ENCODE results near the gene MAML3.

Gene MAML3

GRCh38 chr4:139808808-139809756, 344.9 kb downstream of the MAML3 start:
- Histone ChIP-seq H3K36me3 (ENCODE audit: control insufficient read depth, insufficient read depth, low read length) (no peaks in the 10 kb centered on the region), H3K27me3 (ENCODE audit: control insufficient read depth, insufficient read depth, low read length) (no peaks in the 10 kb centered on the region), H3K27ac (ENCODE audit: low read depth, low read length) (no peak overlapping the region), H3K4me3 (ENCODE audit: low read length) (no peak overlapping the region), H3K4me1 (ENCODE audit: control insufficient read depth, insufficient read depth, low read length) (peaks cover 12% of the 10 kb centered on the region), H3K9ac (ENCODE audit: low read length) (no peak overlapping the region)

- no peak overlapping the region for H3K27ac ChIP-seq (ENCODE audit: low read depth, low read length)
Measured at GRCh38 chr4:139808381-139808807, 345.6 kb downstream of the MAML3 start.

GRCh38 chr4:139807483-139807882, 346.5 kb downstream of the MAML3 start:
- H3K9ac ChIP-seq (ENCODE audit: low read length) = no peak overlapping the region
- no peaks in the 10 kb centered on the region for H3K36me3 ChIP-seq (ENCODE audit: control insufficient read depth, insufficient read depth, low read length)
- H3K4me3 ChIP-seq (ENCODE audit: low read length) = no peak overlapping the region
- H3K27me3 ChIP-seq (ENCODE audit: control insufficient read depth, insufficient read depth, low read length) = no peaks in the 10 kb centered on the region
- peaks cover 12% of the 10 kb centered on the region for H3K4me1 ChIP-seq (ENCODE audit: control insufficient read depth, insufficient read depth, low read length)
- H3K27ac ChIP-seq (ENCODE audit: low read depth, low read length) = no peak overlapping the region

More at GRCh38 chr4:139808381-139808807, 345.6 kb downstream of the MAML3 start:
- no peaks in the 10 kb centered on the region for H3K27me3 ChIP-seq (ENCODE audit: control insufficient read depth, insufficient read depth, low read length)
- H3K4me3 ChIP-seq (ENCODE audit: low read length) = no peak overlapping the region
- H3K36me3 ChIP-seq (ENCODE audit: control insufficient read depth, insufficient read depth, low read length) = no peaks in the 10 kb centered on the region
- peaks cover 12% of the 10 kb centered on the region for H3K4me1 ChIP-seq (ENCODE audit: control insufficient read depth, insufficient read depth, low read length)
- no peak overlapping the region for H3K9ac ChIP-seq (ENCODE audit: low read length)

- Histone ChIP-seq H3K9ac (ENCODE audit: low read length) (no peak overlapping the region), H3K4me1 (ENCODE audit: control insufficient read depth, insufficient read depth, low read length) (peaks cover 12% of the 10 kb centered on the region), H3K27ac (ENCODE audit: low read depth, low read length) (no peak overlapping the region), H3K4me3 (ENCODE audit: low read length) (no peak overlapping the region), H3K27me3 (ENCODE audit: control insufficient read depth, insufficient read depth, low read length) (no peaks in the 10 kb centered on the region), H3K36me3 (ENCODE audit: control insufficient read depth, insufficient read depth, low read length) (no peaks in the 10 kb centered on the region)
Measured at GRCh38 chr4:139806929-139807328, 347.1 kb downstream of the MAML3 start.

- H3K4me1 ChIP-seq (ENCODE audit: control insufficient read depth, insufficient read depth, low read length) = no peaks in the 10 kb centered on the region
- H3K4me3 ChIP-seq (ENCODE audit: low read length) = no peak overlapping the region
- no peak overlapping the region for H3K27ac ChIP-seq (ENCODE audit: low read depth, low read length)
- H3K9ac ChIP-seq (ENCODE audit: low read length) = no peak overlapping the region
- no peaks in the 10 kb centered on the region for H3K36me3 ChIP-seq (ENCODE audit: control insufficient read depth, insufficient read depth, low read length)
- H3K27me3 ChIP-seq (ENCODE audit: control insufficient read depth, insufficient read depth, low read length) = no peaks in the 10 kb centered on the region
Measured at GRCh38 chr4:139802931-139803330, 351.1 kb downstream of the MAML3 start.

GRCh38 chr4:139802488-139802887, 351.5 kb downstream of the MAML3 start:
- no peaks in the 10 kb centered on the region for H3K27me3 ChIP-seq (ENCODE audit: control insufficient read depth, insufficient read depth, low read length)
- no peaks in the 10 kb centered on the region for H3K4me1 ChIP-seq (ENCODE audit: control insufficient read depth, insufficient read depth, low read length)
- no peak overlapping the region for H3K9ac ChIP-seq (ENCODE audit: low read length)
- no peak overlapping the region for H3K27ac ChIP-seq (ENCODE audit: low read depth, low read length)
- H3K4me3 ChIP-seq (ENCODE audit: low read length) = no peak overlapping the region
- no peaks in the 10 kb centered on the region for H3K36me3 ChIP-seq (ENCODE audit: control insufficient read depth, insufficient read depth, low read length)

GRCh38 chr4:139801895-139802294, 352.1 kb downstream of the MAML3 start:
- Histone ChIP-seq H3K27me3 (ENCODE audit: control insufficient read depth, insufficient read depth, low read length) (no peaks in the 10 kb centered on the region), H3K4me3 (ENCODE audit: low read length) (no peak overlapping the region), H3K9ac (ENCODE audit: low read length) (no peak overlapping the region), H3K36me3 (ENCODE audit: control insufficient read depth, insufficient read depth, low read length) (no peaks in the 10 kb centered on the region), H3K4me1 (ENCODE audit: control insufficient read depth, insufficient read depth, low read length) (no peaks in the 10 kb centered on the region), H3K27ac (ENCODE audit: low read depth, low read length) (no peak overlapping the region)

- H3K27ac ChIP-seq (ENCODE audit: low read depth, low read length) = no peak overlapping the region
- H3K4me1 ChIP-seq (ENCODE audit: control insufficient read depth, insufficient read depth, low read length) = no peaks in the 10 kb centered on the region
- no peak overlapping the region for H3K4me3 ChIP-seq (ENCODE audit: low read length)
- H3K9ac ChIP-seq (ENCODE audit: low read length) = no peak overlapping the region
- H3K36me3 ChIP-seq (ENCODE audit: control insufficient read depth, insufficient read depth, low read length) = no peaks in the 10 kb centered on the region
- no peaks in the 10 kb centered on the region for H3K27me3 ChIP-seq (ENCODE audit: control insufficient read depth, insufficient read depth, low read length)
Measured at GRCh38 chr4:139800082-139800481, 353.9 kb downstream of the MAML3 start.

- Histone ChIP-seq H3K27ac (ENCODE audit: low read depth, low read length) (no peak overlapping the region), H3K9ac (ENCODE audit: low read length) (no peak overlapping the region), H3K4me1 (ENCODE audit: control insufficient read depth, insufficient read depth, low read length) (no peaks in the 10 kb centered on the region), H3K4me3 (ENCODE audit: low read length) (no peak overlapping the region), H3K27me3 (ENCODE audit: control insufficient read depth, insufficient read depth, low read length) (no peaks in the 10 kb centered on the region), H3K36me3 (ENCODE audit: control insufficient read depth, insufficient read depth, low read length) (no peaks in the 10 kb centered on the region)
Measured at GRCh38 chr4:139799615-139800014, 354.4 kb downstream of the MAML3 start.

- H3K36me3 ChIP-seq (ENCODE audit: control insufficient read depth, insufficient read depth, low read length) = no peaks in the 10 kb centered on the region
- H3K27me3 ChIP-seq (ENCODE audit: control insufficient read depth, insufficient read depth, low read length) = no peaks in the 10 kb centered on the region
- H3K4me3 ChIP-seq (ENCODE audit: low read length) = no peak overlapping the region
- no peak overlapping the region for H3K27ac ChIP-seq (ENCODE audit: low read depth, low read length)
- H3K4me1 ChIP-seq (ENCODE audit: control insufficient read depth, insufficient read depth, low read length) = no peaks in the 10 kb centered on the region
- no peak overlapping the region for H3K9ac ChIP-seq (ENCODE audit: low read length)
Measured at GRCh38 chr4:139798456-139798855, 355.5 kb downstream of the MAML3 start.

GRCh38 chr4:139797287-139797686, 356.7 kb downstream of the MAML3 start:
- Histone ChIP-seq H3K9ac (ENCODE audit: low read length) (no peak overlapping the region), H3K27ac (ENCODE audit: low read depth, low read length) (no peak overlapping the region), H3K4me3 (ENCODE audit: low read length) (no peak overlapping the region), H3K27me3 (ENCODE audit: control insufficient read depth, insufficient read depth, low read length) (no peaks in the 10 kb centered on the region), H3K36me3 (ENCODE audit: control insufficient read depth, insufficient read depth, low read length) (no peaks in the 10 kb centered on the region), H3K4me1 (ENCODE audit: control insufficient read depth, insufficient read depth, low read length) (no peaks in the 10 kb centered on the region)

- H3K9ac ChIP-seq (ENCODE audit: low read length) = no peak overlapping the region
- H3K4me3 ChIP-seq (ENCODE audit: low read length) = no peak overlapping the region
- H3K27me3 ChIP-seq (ENCODE audit: control insufficient read depth, insufficient read depth, low read length) = no peaks in the 10 kb centered on the region
- H3K4me1 ChIP-seq (ENCODE audit: control insufficient read depth, insufficient read depth, low read length) = no peaks in the 10 kb centered on the region
- H3K36me3 ChIP-seq (ENCODE audit: control insufficient read depth, insufficient read depth, low read length) = no peaks in the 10 kb centered on the region
- no peak overlapping the region for H3K27ac ChIP-seq (ENCODE audit: low read depth, low read length)
Measured at GRCh38 chr4:139795527-139796314, 358.3 kb downstream of the MAML3 start.
